WTC11 (cell line): ENCODE measurements around the gene ZSWIM4. TPM values are rescaled to one million over a fixed set of nuclear protein-coding genes. Genes with fewer than 3 reads are reported as not detected.

ENCODE experiments used
- ATAC-seq: fragments of 200-7000 bp; cut with Tn5 transposase; 2 replicates; pipeline ENCODE4 v1.10.0; 2021; ENCODE audit warnings: mild to moderate bottlenecking, moderate library complexity
- CTCF ChIA-PET: fragments of 300-600 bp; sonication (Branson Sonifier 250); formaldehyde crosslinking; loops from one replicate; lab custom pipeline; 2021; ENCODE audit warnings: antibody characterized with exemption; lab: Charles Lee
- POLR2A ChIA-PET: fragments of 350-600 bp; sonication (Branson Sonifier 250); formaldehyde crosslinking; loops from one replicate; lab custom pipeline; 2021; ENCODE audit warnings: antibody characterized with exemption; lab: Charles Lee
- DNase-seq: peaks from one replicate; pipeline ENCODE4 v3.0.0; 2021; ENCODE audit warnings: low spot score
- H3K27ac Mint-ChIP-seq: 2 replicates; pipeline ENCODE4 v1.8.0; 2021; ENCODE audit warnings: mixed read lengths
- H3K27me3 Mint-ChIP-seq: 2 replicates; pipeline ENCODE4 v1.8.0; 2021; ENCODE audit warnings: low read depth, mild to moderate bottlenecking, moderate library complexity, mixed read lengths
- H3K36me3 Mint-ChIP-seq: 2 replicates; pipeline ENCODE4 v1.8.0; 2021; ENCODE audit warnings: mixed read lengths
- H3K4me1 Mint-ChIP-seq: 2 replicates; pipeline ENCODE4 v1.8.0; 2022; ENCODE audit warnings: mixed read lengths
- H3K4me3 Mint-ChIP-seq: 2 replicates; pipeline ENCODE4 v1.8.0; 2021; ENCODE audit warnings: mild to moderate bottlenecking, moderate library complexity, mixed read lengths
- H3K9me3 Mint-ChIP-seq: 2 replicates; pipeline ENCODE4 v1.8.0; 2021; ENCODE audit warnings: mixed read lengths
- ATF1 ChIP-seq: sonication (generic); formaldehyde crosslinking; IDR thresholded peaks from 2 replicates; pipeline ENCODE4 v1.8.1; 2023; ENCODE audit warnings: mild to moderate bottlenecking, moderate library complexity, missing genetic modification reagents
- ATF6 ChIP-seq: sonication (generic); formaldehyde crosslinking; IDR thresholded peaks from 2 replicates; pipeline ENCODE4 v1.8.1; 2023; ENCODE audit warnings: mild to moderate bottlenecking, missing genetic modification reagents
- ETV6 ChIP-seq: sonication (generic); formaldehyde crosslinking; IDR thresholded peaks from 2 replicates; pipeline ENCODE4 v1.8.1; 2022; ENCODE audit warnings: mild to moderate bottlenecking, missing genetic modification reagents
- GABPB1 ChIP-seq: sonication (generic); formaldehyde crosslinking; IDR thresholded peaks from 2 replicates; pipeline ENCODE4 v1.8.1; 2023; ENCODE audit warnings: mild to moderate bottlenecking, missing genetic modification reagents
- IRF1 ChIP-seq: sonication (generic); formaldehyde crosslinking; IDR thresholded peaks from 2 replicates; pipeline ENCODE4 v1.8.0; 2023; ENCODE audit warnings: missing genetic modification reagents
- JAZF1 ChIP-seq: fragments of 250-450 bp; sonication (Bioruptor Pico); IDR thresholded peaks from 2 replicates; pipeline ENCODE4 v1.9.0; 2021; ENCODE audit warnings: moderate library complexity, mild to moderate bottlenecking, inconsistent platforms
- MXD4 ChIP-seq: fragments of 250-450 bp; sonication (Bioruptor Pico); IDR thresholded peaks from 2 replicates; pipeline ENCODE4 v1.8.0; 2021; ENCODE audit warnings: mild to moderate bottlenecking, moderate library complexity, borderline replicate concordance
- RELA ChIP-seq: sonication (generic); formaldehyde crosslinking; IDR thresholded peaks from 2 replicates; pipeline ENCODE4 v1.8.1; 2022; ENCODE audit warnings: missing genetic modification reagents, mild to moderate bottlenecking, borderline replicate concordance
- RORB ChIP-seq: fragments of 250-450 bp; sonication (Bioruptor Pico); IDR thresholded peaks from 2 replicates; pipeline ENCODE4 v1.9.0; 2021; ENCODE audit warnings: mild to moderate bottlenecking
- SOX15 ChIP-seq: fragments of 250-450 bp; sonication (Bioruptor Pico); IDR thresholded peaks from 2 replicates; pipeline ENCODE4 v1.9.0; 2021; ENCODE audit warnings: mild to moderate bottlenecking
- SP1 ChIP-seq: sonication (generic); formaldehyde crosslinking; conservative IDR thresholded peaks from 2 replicates; pipeline ENCODE4 v1.8.1; 2022; ENCODE audit warnings: missing genetic modification reagents
- TP53 ChIP-seq: sonication (generic); formaldehyde crosslinking; IDR thresholded peaks from 2 replicates; pipeline ENCODE4 v1.8.1; 2023; ENCODE audit warnings: mild to moderate bottlenecking, missing genetic modification reagents
- USF2 ChIP-seq: sonication (generic); formaldehyde crosslinking; IDR thresholded peaks from 2 replicates; pipeline ENCODE4 v1.8.1; 2023; ENCODE audit warnings: mild to moderate bottlenecking, missing genetic modification reagents, moderate library complexity
- ZNF121 ChIP-seq: sonication (generic); formaldehyde crosslinking; IDR thresholded peaks from 2 replicates; pipeline ENCODE4 v1.8.0; 2023; ENCODE audit warnings: missing genetic modification reagents
- ZNF219 ChIP-seq: sonication (generic); formaldehyde crosslinking; IDR thresholded peaks from 2 replicates; pipeline ENCODE4 v1.8.0; 2023; ENCODE audit warnings: missing genetic modification reagents, mild to moderate bottlenecking, borderline replicate concordance
- ZNF423 ChIP-seq: fragments of 250-450 bp; sonication (Bioruptor Pico); IDR thresholded peaks from 2 replicates; pipeline ENCODE4 v2.1.2; 2022; ENCODE audit warnings: mild to moderate bottlenecking, moderate library complexity
- total RNA-seq: library from RNA; stranded (reverse); gene quantifications from 3 replicates; pipeline ENCODE4 v1.2.3, GENCODE V29; 2021
- TF ChIP-seq, protein P1 (sequence below): sonication (generic); formaldehyde crosslinking; IDR thresholded peaks from 2 replicates; pipeline ENCODE4 v1.8.0; 2022; ENCODE audit warnings: mild to moderate bottlenecking, missing genetic modification reagents
- TF ChIP-seq, protein P2 (sequence below): sonication (generic); formaldehyde crosslinking; IDR thresholded peaks from 2 replicates; pipeline ENCODE4 v1.8.1; 2022; ENCODE audit warnings: mild to moderate bottlenecking, missing genetic modification reagents, moderate library complexity, borderline replicate concordance
- TF ChIP-seq, protein P3 (sequence below): sonication (generic); formaldehyde crosslinking; IDR thresholded peaks from 2 replicates; pipeline ENCODE4 v1.8.0; 2022; ENCODE audit warnings: mild to moderate bottlenecking, missing genetic modification reagents
- TF ChIP-seq, protein P4 (sequence below): sonication (generic); formaldehyde crosslinking; IDR thresholded peaks from 2 replicates; pipeline ENCODE4 v1.8.1; 2023; ENCODE audit warnings: mild to moderate bottlenecking, moderate library complexity, missing genetic modification reagents

ZSWIM4 gene
- total RNA-seq, 1 experiment from 2014 or later: 33.4 TPM

- TF ChIP-seq, protein P1, sequence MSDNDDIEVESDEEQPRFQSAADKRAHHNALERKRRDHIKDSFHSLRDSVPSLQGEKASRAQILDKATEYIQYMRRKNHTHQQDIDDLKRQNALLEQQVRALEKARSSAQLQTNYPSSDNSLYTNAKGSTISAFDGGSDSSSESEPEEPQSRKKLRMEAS: no peak
- TF ChIP-seq GABPB1 (CRISPR knock-in tag) (no peak), JAZF1 (CRISPR knock-in tag) (no peak)
- TF ChIP-seq, protein P2, sequence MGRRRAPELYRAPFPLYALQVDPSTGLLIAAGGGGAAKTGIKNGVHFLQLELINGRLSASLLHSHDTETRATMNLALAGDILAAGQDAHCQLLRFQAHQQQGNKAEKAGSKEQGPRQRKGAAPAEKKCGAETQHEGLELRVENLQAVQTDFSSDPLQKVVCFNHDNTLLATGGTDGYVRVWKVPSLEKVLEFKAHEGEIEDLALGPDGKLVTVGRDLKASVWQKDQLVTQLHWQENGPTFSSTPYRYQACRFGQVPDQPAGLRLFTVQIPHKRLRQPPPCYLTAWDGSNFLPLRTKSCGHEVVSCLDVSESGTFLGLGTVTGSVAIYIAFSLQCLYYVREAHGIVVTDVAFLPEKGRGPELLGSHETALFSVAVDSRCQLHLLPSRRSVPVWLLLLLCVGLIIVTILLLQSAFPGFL (CRISPR knock-in tag): no peak
These were observed 46.7 kb downstream of the ZSWIM4 start (continued) for GRCh38 chr19:13841962-13842290.

DNA sequence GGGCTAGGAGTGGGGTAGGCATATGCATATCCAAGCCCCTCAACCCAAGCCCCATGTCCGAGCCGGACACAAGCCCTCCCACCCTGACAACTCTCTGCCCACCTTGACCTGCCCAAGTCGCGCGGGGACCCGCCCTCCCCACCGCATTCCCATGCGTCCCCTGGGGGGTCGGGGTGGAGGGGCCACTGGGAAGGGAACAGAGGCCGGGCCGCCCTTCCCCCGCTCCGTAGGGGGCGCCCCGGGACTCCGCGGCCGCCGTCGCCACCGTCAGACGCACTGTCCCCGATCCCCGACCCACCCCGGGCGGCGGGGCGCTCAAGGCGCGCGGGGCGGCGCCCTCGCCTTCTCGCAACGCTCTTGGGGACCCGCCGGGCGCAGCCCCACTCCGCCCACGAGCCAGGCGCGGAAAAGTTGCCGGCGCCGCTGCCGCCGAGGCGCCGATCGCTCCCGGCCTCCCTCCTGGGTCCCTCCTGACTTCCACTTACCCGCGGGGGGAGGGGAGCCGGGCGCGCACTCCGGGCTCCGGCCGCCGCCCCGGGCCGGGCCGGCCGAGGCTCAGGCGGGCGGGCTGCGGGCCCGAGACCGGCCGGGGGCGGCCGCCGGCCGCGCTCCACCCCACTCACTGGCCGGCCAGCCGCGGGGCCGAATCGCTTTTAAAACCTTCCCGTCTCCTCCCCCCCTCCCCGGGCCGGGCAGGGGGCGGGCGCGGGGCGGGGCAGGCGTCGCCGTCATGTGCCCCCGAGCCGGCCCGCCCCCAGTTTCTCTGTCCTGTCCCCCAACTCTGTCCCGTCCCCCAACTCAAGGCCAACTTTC is 47.3 kb downstream of the ZSWIM4 start:
- CTCF ChIA-PET: interaction anchor here (2.1 kb wide), 1 partner anchor 20 kb away, joined by 8 read pairs; no protein-coding TSS in a partner anchor
- DNase-seq: peak; percentile 59
- H3K4me3 Mint-ChIP-seq: peak overlapping the region; percentile 85

More for the DNA sequence above, 47.3 kb downstream of the ZSWIM4 start:
- no peaks in the 10 kb centered on the region for H3K27me3 Mint-ChIP-seq
- H3K9me3 Mint-ChIP-seq: no peaks in the 10 kb centered on the region
- H3K4me1 Mint-ChIP-seq: peaks cover 42% of the 10 kb centered on the region
- no peaks in the 10 kb centered on the region for H3K36me3 Mint-ChIP-seq
- POLR2A ChIA-PET: no interaction called here
- no peak for TF ChIP-seq MXD4
- TF ChIP-seq ZNF219 (CRISPR knock-in tag): no peak
- TF ChIP-seq SOX15 (CRISPR knock-in tag): no peak
- no peak for TF ChIP-seq RELA (CRISPR knock-in tag)
- TF ChIP-seq, protein P1: 0 out of 2 replicates have a peak, but pooled peaks have one; percentile 11
- peak; percentile 67 for TF ChIP-seq USF2 (CRISPR knock-in tag)
- TF ChIP-seq RORB (CRISPR knock-in tag): peak; percentile 74
- peak; percentile 15; the same call in 1 of the 2 replicates for TF ChIP-seq GABPB1 (CRISPR knock-in tag)
- TF ChIP-seq SP1 (CRISPR knock-in tag): peak; percentile 62; the same call in 1 of the 2 replicates
- TF ChIP-seq, protein P3, sequence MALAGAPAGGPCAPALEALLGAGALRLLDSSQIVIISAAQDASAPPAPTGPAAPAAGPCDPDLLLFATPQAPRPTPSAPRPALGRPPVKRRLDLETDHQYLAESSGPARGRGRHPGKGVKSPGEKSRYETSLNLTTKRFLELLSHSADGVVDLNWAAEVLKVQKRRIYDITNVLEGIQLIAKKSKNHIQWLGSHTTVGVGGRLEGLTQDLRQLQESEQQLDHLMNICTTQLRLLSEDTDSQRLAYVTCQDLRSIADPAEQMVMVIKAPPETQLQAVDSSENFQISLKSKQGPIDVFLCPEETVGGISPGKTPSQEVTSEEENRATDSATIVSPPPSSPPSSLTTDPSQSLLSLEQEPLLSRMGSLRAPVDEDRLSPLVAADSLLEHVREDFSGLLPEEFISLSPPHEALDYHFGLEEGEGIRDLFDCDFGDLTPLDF (CRISPR knock-in tag): no peak
- 0 out of 2 replicates have a peak, but pooled peaks have one; percentile 16 for TF ChIP-seq ETV6 (CRISPR knock-in tag)
- no peak for TF ChIP-seq TP53 (CRISPR knock-in tag)
- TF ChIP-seq, protein P4, sequence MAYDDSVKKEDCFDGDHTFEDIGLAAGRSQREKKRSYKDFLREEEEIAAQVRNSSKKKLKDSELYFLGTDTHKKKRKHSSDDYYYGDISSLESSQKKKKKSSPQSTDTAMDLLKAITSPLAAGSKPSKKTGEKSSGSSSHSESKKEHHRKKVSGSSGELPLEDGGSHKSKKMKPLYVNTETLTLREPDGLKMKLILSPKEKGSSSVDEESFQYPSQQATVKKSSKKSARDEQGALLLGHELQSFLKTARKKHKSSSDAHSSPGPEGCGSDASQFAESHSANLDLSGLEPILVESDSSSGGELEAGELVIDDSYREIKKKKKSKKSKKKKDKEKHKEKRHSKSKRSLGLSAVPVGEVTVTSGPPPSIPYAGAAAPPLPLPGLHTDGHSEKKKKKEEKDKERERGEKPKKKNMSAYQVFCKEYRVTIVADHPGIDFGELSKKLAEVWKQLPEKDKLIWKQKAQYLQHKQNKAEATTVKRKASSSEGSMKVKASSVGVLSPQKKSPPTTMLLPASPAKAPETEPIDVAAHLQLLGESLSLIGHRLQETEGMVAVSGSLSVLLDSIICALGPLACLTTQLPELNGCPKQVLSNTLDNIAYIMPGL: peak; percentile 37; the same call in 1 of the 2 replicates
- TF ChIP-seq ATF1 (CRISPR knock-in tag): no peak
- TF ChIP-seq ZNF121 (CRISPR knock-in tag): no peak
- TF ChIP-seq ZNF423 (CRISPR knock-in tag): peak; percentile 78
- no peak for TF ChIP-seq IRF1
- TF ChIP-seq ATF6: no peak
- no peak for ATAC-seq
- H3K27ac Mint-ChIP-seq: no peak overlapping the region
